Sigmoid colon (tissue), 4 donors: ENCODE data around the gene ANKS1A.

Experiments used
- POLR2A ChIP-seq, 2 donors: fragments of 450-650 bp; IDR thresholded peaks; one replicate each; pipeline ENCODE4 v1.6.1; 2016; ENCODE audit warnings: antibody characterized with exemption in 2 of 2, mild to moderate bottlenecking in 2 of 2, moderate library complexity in 2 of 2
- POLR2AphosphoS5 ChIP-seq, 4 donors: sonication (generic); formaldehyde crosslinking; IDR thresholded peaks; one replicate each; pipeline ENCODE4 v1.6.1; 2017; ENCODE audit warnings: antibody characterized with exemption in 4 of 4
- TF ChIP-seq, protein P1 (sequence below), 4 experiments: fragments of 450-650 bp in 3 of 4; fragments of 200-600 bp in 1 of 4; IDR thresholded peaks; one replicate each; pipeline ENCODE4 v1.5.1; 2016 to 2019; ENCODE audit warnings: antibody characterized with exemption in 4 of 4, mild to moderate bottlenecking in 3 of 4, moderate library complexity in 2 of 4

DNA sequence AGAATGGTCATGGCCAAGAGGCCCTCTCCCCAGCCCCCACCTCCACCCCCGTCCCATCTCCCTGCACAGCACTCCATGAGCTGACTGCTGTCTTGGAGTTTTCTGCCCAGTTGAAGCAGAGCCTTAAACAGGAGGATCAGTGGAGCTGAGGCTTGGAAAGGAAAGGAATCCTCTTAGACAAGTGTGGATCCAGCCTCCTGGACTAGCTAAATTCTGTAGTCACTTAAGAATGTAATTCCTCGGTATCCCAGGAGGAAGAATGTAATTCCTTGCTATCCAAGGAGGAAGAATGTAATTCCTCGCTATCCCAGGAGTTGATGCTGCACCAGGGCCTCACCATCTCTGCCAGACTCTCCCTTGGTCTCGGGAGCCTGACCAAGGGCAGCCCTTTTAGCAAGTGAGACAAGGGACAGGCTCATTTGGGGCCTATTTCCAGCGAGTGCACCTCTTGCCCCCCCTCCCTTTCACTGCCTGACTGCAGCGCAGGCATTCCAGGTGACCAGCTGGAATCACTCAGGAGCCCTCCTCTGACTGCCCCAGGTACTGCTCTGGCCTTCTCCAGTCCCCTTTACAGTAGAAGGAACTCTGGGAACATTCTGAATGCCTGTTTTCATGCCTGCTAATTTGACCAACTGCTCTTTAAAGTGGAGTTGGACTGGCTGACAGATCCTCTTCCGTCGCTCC, 175.8 kb downstream of the ANKS1A start:
- TF ChIP-seq, protein P1, sequence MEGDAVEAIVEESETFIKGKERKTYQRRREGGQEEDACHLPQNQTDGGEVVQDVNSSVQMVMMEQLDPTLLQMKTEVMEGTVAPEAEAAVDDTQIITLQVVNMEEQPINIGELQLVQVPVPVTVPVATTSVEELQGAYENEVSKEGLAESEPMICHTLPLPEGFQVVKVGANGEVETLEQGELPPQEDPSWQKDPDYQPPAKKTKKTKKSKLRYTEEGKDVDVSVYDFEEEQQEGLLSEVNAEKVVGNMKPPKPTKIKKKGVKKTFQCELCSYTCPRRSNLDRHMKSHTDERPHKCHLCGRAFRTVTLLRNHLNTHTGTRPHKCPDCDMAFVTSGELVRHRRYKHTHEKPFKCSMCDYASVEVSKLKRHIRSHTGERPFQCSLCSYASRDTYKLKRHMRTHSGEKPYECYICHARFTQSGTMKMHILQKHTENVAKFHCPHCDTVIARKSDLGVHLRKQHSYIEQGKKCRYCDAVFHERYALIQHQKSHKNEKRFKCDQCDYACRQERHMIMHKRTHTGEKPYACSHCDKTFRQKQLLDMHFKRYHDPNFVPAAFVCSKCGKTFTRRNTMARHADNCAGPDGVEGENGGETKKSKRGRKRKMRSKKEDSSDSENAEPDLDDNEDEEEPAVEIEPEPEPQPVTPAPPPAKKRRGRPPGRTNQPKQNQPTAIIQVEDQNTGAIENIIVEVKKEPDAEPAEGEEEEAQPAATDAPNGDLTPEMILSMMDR (IDR thresholded peaks at IDR 0.05), result no peak
- no peak for TF ChIP-seq POLR2AphosphoS5 (IDR thresholded peaks at IDR 0.05)
- TF ChIP-seq POLR2A (IDR thresholded peaks at IDR 0.05), result no peak
